Measurements from ENCODE around the gene PXK. TPM values are rescaled to one million over a fixed set of nuclear protein-coding genes. Genes with fewer than 3 reads are reported as not detected.

Gene PXK
- total RNA-seq, 1 donor from 2014 or later: 14.3 TPM

DNA sequence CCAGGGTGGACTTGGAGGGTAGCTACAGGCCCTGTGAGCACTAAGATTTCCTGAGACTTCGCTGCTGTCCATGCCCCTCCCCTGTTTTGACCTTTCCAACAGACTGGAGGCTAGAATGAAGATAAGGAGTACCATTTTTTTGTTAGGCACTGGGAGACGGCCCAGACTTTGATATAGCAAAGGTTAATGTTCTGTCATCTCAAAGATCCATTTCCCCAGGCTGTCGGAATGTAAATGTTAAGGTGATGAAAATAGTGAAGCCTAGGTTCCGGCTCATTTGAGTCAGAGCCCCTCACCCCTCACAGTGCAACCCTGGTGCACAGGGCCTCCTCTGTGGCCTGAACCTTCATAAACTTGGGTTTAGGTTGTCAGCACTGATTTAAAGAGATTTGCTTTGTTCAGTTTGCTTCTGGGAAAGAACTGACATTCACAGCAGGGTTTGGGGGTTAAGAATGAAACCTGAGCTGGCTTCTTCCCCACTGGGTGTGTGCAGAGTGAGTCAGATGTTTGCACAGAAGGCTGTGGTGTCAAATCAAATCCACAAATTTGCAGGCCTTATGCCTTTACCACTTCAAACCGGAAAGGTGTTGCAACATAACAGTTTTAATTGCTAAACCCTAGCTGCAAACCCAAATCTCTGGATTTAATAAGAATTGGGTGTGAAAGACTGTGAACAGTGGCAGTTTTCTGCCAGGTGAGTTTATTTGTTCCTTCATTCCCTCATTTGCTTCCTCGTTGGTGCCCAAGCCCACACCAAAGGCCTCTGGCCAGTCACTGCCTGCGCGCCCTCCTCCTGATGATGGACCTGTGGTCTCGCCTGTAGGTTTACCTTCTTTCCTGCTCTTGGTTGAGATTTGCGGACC is 138.6 kb downstream of the PXK start:
- Histone ChIP-seq H2AFZ (replicated peaks) (no peak overlapping the region), H3F3A (ENCODE audit: low read depth) (peaks cover 11% of the 10 kb centered on the region), H3K27me3 (no peaks in the 10 kb centered on the region), H4K20me1 (ENCODE audit: low read depth) (no peaks in the 10 kb centered on the region), H3K9ac (no peak overlapping the region), H3K4me2 (peak overlapping the region; percentile 42), H3K9me3 (ENCODE audit: low read depth) (no peaks in the 10 kb centered on the region), H3K4me1 (peaks cover 17% of the 10 kb centered on the region), H3K27ac (no peak overlapping the region), H3K79me2 (ENCODE audit: low read depth) (no peaks in the 10 kb centered on the region), H3K4me3 (no peak overlapping the region), H3K36me3 (no peaks in the 10 kb centered on the region)
- Mint-ChIP-seq H3K4me3 (peak overlapping the region; percentile 50), H3K4me1 (peaks cover 49% of the 10 kb centered on the region), H3K27me3 (ENCODE audit: insufficient read depth, low read depth) (peaks cover 5% of the 10 kb centered on the region), H3K36me3 (no peaks in the 10 kb centered on the region), H3K27ac (peak overlapping the region; percentile 99), H3K9me3 (no peaks in the 10 kb centered on the region)
- peak; percentile 31 for DNase-seq (ENCODE audit: low spot score)
- TF ChIP-seq EZH2phosphoT487 (IDR thresholded peaks at IDR 0.05) (no peak), EZH2 (IDR thresholded peaks at IDR 0.05) (no peak)
- TF ChIP-seq, protein P1, sequence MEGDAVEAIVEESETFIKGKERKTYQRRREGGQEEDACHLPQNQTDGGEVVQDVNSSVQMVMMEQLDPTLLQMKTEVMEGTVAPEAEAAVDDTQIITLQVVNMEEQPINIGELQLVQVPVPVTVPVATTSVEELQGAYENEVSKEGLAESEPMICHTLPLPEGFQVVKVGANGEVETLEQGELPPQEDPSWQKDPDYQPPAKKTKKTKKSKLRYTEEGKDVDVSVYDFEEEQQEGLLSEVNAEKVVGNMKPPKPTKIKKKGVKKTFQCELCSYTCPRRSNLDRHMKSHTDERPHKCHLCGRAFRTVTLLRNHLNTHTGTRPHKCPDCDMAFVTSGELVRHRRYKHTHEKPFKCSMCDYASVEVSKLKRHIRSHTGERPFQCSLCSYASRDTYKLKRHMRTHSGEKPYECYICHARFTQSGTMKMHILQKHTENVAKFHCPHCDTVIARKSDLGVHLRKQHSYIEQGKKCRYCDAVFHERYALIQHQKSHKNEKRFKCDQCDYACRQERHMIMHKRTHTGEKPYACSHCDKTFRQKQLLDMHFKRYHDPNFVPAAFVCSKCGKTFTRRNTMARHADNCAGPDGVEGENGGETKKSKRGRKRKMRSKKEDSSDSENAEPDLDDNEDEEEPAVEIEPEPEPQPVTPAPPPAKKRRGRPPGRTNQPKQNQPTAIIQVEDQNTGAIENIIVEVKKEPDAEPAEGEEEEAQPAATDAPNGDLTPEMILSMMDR (IDR thresholded peaks at IDR 0.05): no peak

DNA sequence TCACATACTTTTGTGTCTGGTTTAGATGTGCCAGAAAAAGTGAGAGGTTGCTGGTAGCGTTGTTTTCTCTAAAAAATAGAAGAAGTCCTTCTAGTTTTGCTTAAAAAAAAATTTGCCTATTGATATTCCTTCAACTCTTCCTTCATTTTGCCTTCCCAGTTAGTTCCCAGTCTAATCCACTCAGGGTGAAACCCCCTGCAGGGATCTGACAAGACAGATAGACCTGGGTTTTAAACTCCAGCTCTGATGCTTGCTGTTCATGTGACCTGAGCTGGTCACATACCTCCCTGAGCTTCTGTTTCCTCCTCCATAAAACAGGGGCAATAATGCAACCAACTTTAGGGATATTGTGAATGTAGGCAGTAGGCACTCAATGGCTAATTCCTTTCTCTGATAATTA is 140.6 kb downstream of the PXK start:
- Mint-ChIP-seq H3K9me3 (peaks cover 4% of the 10 kb centered on the region), H3K4me1 (peaks cover 49% of the 10 kb centered on the region), H3K27me3 (ENCODE audit: insufficient read depth, low read depth) (peaks cover 3% of the 10 kb centered on the region), H3K4me3 (no peak overlapping the region), H3K36me3 (no peaks in the 10 kb centered on the region), H3K27ac (peak overlapping the region; percentile 40)
- DNase-seq (ENCODE audit: low spot score): no peak
- Histone ChIP-seq H3K4me3 (no peak overlapping the region), H3K4me2 (no peak overlapping the region), H3K79me2 (ENCODE audit: low read depth) (no peaks in the 10 kb centered on the region), H3K9ac (no peak overlapping the region), H4K20me1 (ENCODE audit: low read depth) (no peaks in the 10 kb centered on the region), H3K27me3 (no peaks in the 10 kb centered on the region), H3F3A (ENCODE audit: low read depth) (peaks cover 11% of the 10 kb centered on the region), H3K27ac (no peak overlapping the region), H3K4me1 (peaks cover 17% of the 10 kb centered on the region), H3K36me3 (no peaks in the 10 kb centered on the region), H3K9me3 (ENCODE audit: low read depth) (no peaks in the 10 kb centered on the region), H2AFZ (replicated peaks) (no peak overlapping the region)
- TF ChIP-seq EZH2phosphoT487 (IDR thresholded peaks at IDR 0.05) (no peak), EZH2 (IDR thresholded peaks at IDR 0.05) (no peak)
- TF ChIP-seq, protein P1 (IDR thresholded peaks at IDR 0.05): no peak

DNA sequence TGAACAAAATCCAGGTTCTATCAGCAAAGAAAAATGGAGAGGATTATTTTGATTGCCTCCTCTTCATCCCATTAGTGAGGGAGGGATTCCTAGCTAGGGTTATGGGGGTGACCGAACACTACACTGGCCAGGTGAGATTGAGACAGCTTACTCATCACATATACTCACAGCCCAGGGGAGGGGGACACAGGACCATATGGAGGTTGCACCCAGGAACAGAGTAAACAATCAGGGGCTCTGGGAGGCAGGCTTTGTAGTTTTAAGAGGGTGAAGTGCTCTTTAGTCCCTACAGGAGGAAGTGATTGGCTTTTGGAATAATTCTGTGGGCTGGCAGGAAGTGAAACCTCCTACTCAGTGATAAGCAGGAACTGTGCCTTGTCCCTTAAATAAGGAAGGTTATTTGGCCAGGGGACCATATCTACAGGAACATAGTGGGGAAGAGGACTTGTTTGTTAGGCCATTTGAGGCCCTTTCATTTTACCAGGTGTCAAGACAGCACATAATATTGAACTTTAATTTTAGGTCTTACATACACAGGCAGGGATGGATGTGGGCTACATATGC is 141.7 kb downstream of the PXK start:
- peaks cover 3% of the 10 kb centered on the region for H3K27me3 Mint-ChIP-seq (ENCODE audit: insufficient read depth, low read depth)
- H3K36me3 Mint-ChIP-seq: peaks cover 2% of the 10 kb centered on the region
- no peak for DNase-seq (ENCODE audit: low spot score)
- Histone ChIP-seq H3K79me2 (ENCODE audit: low read depth) (no peaks in the 10 kb centered on the region), H3F3A (ENCODE audit: low read depth) (peaks cover 11% of the 10 kb centered on the region), H3K27ac (no peak overlapping the region), H3K9ac (no peak overlapping the region), H3K4me1 (peaks cover 17% of the 10 kb centered on the region), H3K9me3 (ENCODE audit: low read depth) (no peaks in the 10 kb centered on the region), H2AFZ (replicated peaks) (no peak overlapping the region), H4K20me1 (ENCODE audit: low read depth) (no peaks in the 10 kb centered on the region), H3K36me3 (no peaks in the 10 kb centered on the region), H3K4me3 (no peak overlapping the region), H3K27me3 (no peaks in the 10 kb centered on the region), H3K4me2 (no peak overlapping the region)
- peak overlapping the region; percentile 19 for H3K27ac Mint-ChIP-seq
- TF ChIP-seq EZH2phosphoT487 (IDR thresholded peaks at IDR 0.05): no peak
- TF ChIP-seq, protein P1 (IDR thresholded peaks at IDR 0.05): no peak
- H3K9me3 Mint-ChIP-seq: peaks cover 11% of the 10 kb centered on the region
- no peak overlapping the region for H3K4me3 Mint-ChIP-seq
- H3K4me1 Mint-ChIP-seq: peaks cover 46% of the 10 kb centered on the region
